Endothelial cell of umbilical vein (primary cell): Measurements from ENCODE around the gene LYPD1. TPM values are rescaled to one million over a fixed set of nuclear protein-coding genes. Genes with fewer than 3 reads are reported as not detected.

Source experiments
- BruUV-seq: library from RNA; stranded (reverse); fragments of 400-500 nt; replicated peaks from 2 replicates; lab custom pipeline; 2021; lab: Mats Ljungman, UMichigan
- CTCF ChIA-PET: fragments of 300-600, 350-600 bp; sonication (Branson Sonifier 250); formaldehyde crosslinking; loops from one replicate; lab custom pipeline; 2021; ENCODE audit warnings: antibody characterized with exemption, inconsistent platforms; lab: Charles Lee
- POLR2A ChIA-PET: fragments of 300-600, 350-600 bp; sonication (Branson Sonifier 250); formaldehyde crosslinking; loops from one replicate; lab custom pipeline; 2021; ENCODE audit warnings: antibody characterized with exemption, inconsistent platforms; lab: Charles Lee
- DNase-seq: peaks from one replicate; pipeline ENCODE4 v3.0.0-alpha.2; 2011; ENCODE audit warnings: low read depth, low spot score
- FAIRE-seq: peaks from 2 replicates; lab custom pipeline; 2011; peaks lifted over from hg19 to GRCh38; lab: Jason Lieb, UNC
- H2AFZ ChIP-seq: 2 replicates; pipeline ENCODE4 v1.6.0; 2012; ENCODE audit warnings: low read depth, low read length, control low read depth, inconsistent platforms
- H3K27ac ChIP-seq: 2 replicates; pipeline ENCODE4 v1.5.1; 2011; ENCODE audit warnings: low read depth, mild to moderate bottlenecking, control low read depth, low read length, moderate library complexity; ENCODE audit not compliant: insufficient read depth
- H3K27me3 ChIP-seq, 2 experiments: 2 replicates each; pipeline versions ENCODE4 v1.6.0 to v1.6.1; 2011; ENCODE audit warnings: low read length in 2 of 2, mixed read lengths in 1 of 2; ENCODE audit not compliant: control insufficient read depth in 2 of 2, insufficient read depth in 2 of 2
- H3K36me3 ChIP-seq, 2 experiments: 2 replicates in 1 of 2; 3 replicates in 1 of 2; pipeline ENCODE4 v1.5.1; 2011; ENCODE audit warnings: low read length in 2 of 2, mild to moderate bottlenecking in 1 of 2, moderate library complexity in 1 of 2; ENCODE audit not compliant: control insufficient read depth in 2 of 2, insufficient read depth in 2 of 2; ENCODE audit errors: extremely low read depth in 1 of 2
- H3K4me1 ChIP-seq: 3 replicates; pipeline ENCODE4 v1.5.1; 2011; ENCODE audit warnings: mild to moderate bottlenecking, low read length; ENCODE audit not compliant: control insufficient read depth, insufficient read depth; ENCODE audit errors: extremely low read depth
- H3K4me2 ChIP-seq: 2 replicates; pipeline ENCODE4 v1.6.1; 2011; ENCODE audit warnings: low read length, control low read depth, mixed read lengths; ENCODE audit not compliant: insufficient read depth
- H3K4me3 ChIP-seq, 3 experiments: fragments of 200-600 bp in 1 of 3; sonication (generic), shearing (Covaris generic) in 1 of 3; replicated peaks in 1 of 3; 2 replicates each; pipeline ENCODE4 v1.5.1; 2011 to 2016; ENCODE audit warnings: control low read depth in 3 of 3, low read length in 3 of 3, mild to moderate bottlenecking in 2 of 3, inconsistent platforms in 1 of 3, low read depth in 1 of 3, moderate library complexity in 1 of 3; ENCODE audit not compliant: insufficient read depth in 1 of 3
- H3K79me2 ChIP-seq: 2 replicates; pipeline ENCODE4 v1.6.0; 2012; ENCODE audit warnings: low read length, inconsistent platforms; ENCODE audit not compliant: control insufficient read depth, insufficient read depth
- H3K9ac ChIP-seq: replicated peaks from 2 replicates; pipeline ENCODE3; 2011; ENCODE audit warnings: low read length, control low read depth; ENCODE audit not compliant: insufficient read depth; ENCODE audit errors: extremely low read depth
- H3K9me1 ChIP-seq: replicated peaks from 3 replicates; pipeline ENCODE4 v1.6.0; 2011; ENCODE audit warnings: mild to moderate bottlenecking, low read length; ENCODE audit not compliant: control insufficient read depth, insufficient read depth; ENCODE audit errors: extremely low read depth
- H3K9me3 ChIP-seq: replicated peaks from 2 replicates; pipeline ENCODE4 v1.5.1; 2012; ENCODE audit warnings: low read length, inconsistent platforms; ENCODE audit not compliant: control insufficient read depth, insufficient read depth
- H4K20me1 ChIP-seq: replicated peaks from 2 replicates; pipeline ENCODE3; 2011; ENCODE audit warnings: mild to moderate bottlenecking, low read length; ENCODE audit not compliant: control insufficient read depth, insufficient read depth; ENCODE audit errors: extremely low read depth
- CTCF ChIP-seq, 2 donors: IDR thresholded peaks; 1 replicate in 1 of 2; 2 replicates in 1 of 2; pipeline ENCODE4 v1.5.1; 2011; ENCODE audit warnings: low read length in 2 of 2, mild to moderate bottlenecking in 2 of 2, moderate library complexity in 2 of 2, control low read depth in 1 of 2, inconsistent platforms in 1 of 2, low read depth in 1 of 2; ENCODE audit not compliant: insufficient read depth in 1 of 2; ENCODE audit errors: extremely low read depth in 1 of 2
- EZH2 ChIP-seq: IDR thresholded peaks from 2 replicates; pipeline ENCODE4 v1.6.1; 2012; ENCODE audit warnings: borderline replicate concordance, low read depth, mild to moderate bottlenecking, moderate library complexity, low read length, inconsistent platforms; ENCODE audit not compliant: severe bottlenecking
- FOS ChIP-seq: IDR thresholded peaks from 2 replicates; pipeline ENCODE4 v1.6.1; 2011; ENCODE audit warnings: mild to moderate bottlenecking, low read length, moderate library complexity, borderline replicate concordance; ENCODE audit not compliant: insufficient read depth
- GATA2 ChIP-seq: IDR thresholded peaks from 2 replicates; pipeline ENCODE4 v1.7.0; 2011; ENCODE audit warnings: low read depth, mild to moderate bottlenecking, moderate library complexity, mixed read lengths, low read length; ENCODE audit not compliant: insufficient read length, insufficient read depth
- MAX ChIP-seq: IDR thresholded peaks from 2 replicates; pipeline ENCODE4 v1.6.1; 2011; ENCODE audit not compliant: insufficient read depth, insufficient read length
- MYC ChIP-seq: IDR thresholded peaks from one replicate; pipeline ENCODE4 v1.6.1; 2011; ENCODE audit warnings: mild to moderate bottlenecking, low read depth, low read length
- POLR2AphosphoS5 ChIP-seq: IDR thresholded peaks from 2 replicates; pipeline ENCODE4 v1.6.1; 2012; ENCODE audit warnings: low read depth, mild to moderate bottlenecking, control low read depth, low read length, moderate library complexity; ENCODE audit not compliant: insufficient read depth
- dilution Hi-C: fragments of 300-500 bp; cut with MboI; formaldehyde crosslinking; loops from one replicate; pipeline ENCODE4 v1.15.0; 2019; ENCODE audit warnings: low sequenced_read_pairs; ENCODE audit not compliant: extremely low pct_ligation_motif_present
- intact Hi-C: fragments of 100-400 bp; cut with micrococcal nuclease; formaldehyde crosslinking; loops from one replicate; pipeline ENCODE4 v1.10.0; 2022
- polyA plus RNA-seq, 4 experiments: library from polyadenylated mRNA; depleted of rRNA in 3 of 4; stranded (reverse) in 3 of 4; unstranded in 1 of 4; fragments of >200 nt; gene quantifications; 2 replicates each; pipeline versions ENCODE4 v1.2.1 to v1.2.3, GENCODE V29; 2011 to 2012; ENCODE audit warnings: missing spikeins in 1 of 4
- total RNA-seq: library from RNA; stranded (reverse); gene quantifications from 2 replicates; pipeline ENCODE4 v1.2.3, GENCODE V29; 2021

Gene LYPD1
- total and polyA plus RNA-seq, 2 donors (not counting 3 experiments of a cell fraction or from before 2014, with no cell fraction given): 76.6 to 105 TPM

GRCh38 chr2:132606649-132607048, 63.4 kb downstream of the LYPD1 start:
- no peak overlapping the region for H3K4me3 ChIP-seq
- intact Hi-C loops (no loop called here), dilution Hi-C loops (no loop called here)
- H3K79me2 ChIP-seq: no peaks in the 10 kb centered on the region
- FAIRE-seq (no peak), DNase-seq (no peak)
- no peaks in the 10 kb centered on the region for H3K36me3 ChIP-seq
- no peaks in the 10 kb centered on the region for H3K9me3 ChIP-seq
- no peaks in the 10 kb centered on the region for H4K20me1 ChIP-seq
- no peaks in the 10 kb centered on the region for H3K27me3 ChIP-seq
- no TSS peak for BruUV-seq
- no peaks in the 10 kb centered on the region for H3K4me1 ChIP-seq
- H2AFZ ChIP-seq: no peak overlapping the region
- no peak overlapping the region for H3K4me2 ChIP-seq
- no peak for TF ChIP-seq CTCF (IDR thresholded peaks at IDR 0.05; ENCODE audit: extremely low read depth in 1 of 2, insufficient read depth in 1 of 2, low read depth in 1 of 2, low read length in 2 of 2)
- no peak for TF ChIP-seq FOS
- TF ChIP-seq POLR2AphosphoS5: no peak
- CTCF ChIA-PET: no interaction called here
- H3K9ac ChIP-seq: no peak overlapping the region
- H3K9me1 ChIP-seq: no peaks in the 10 kb centered on the region
- H3K27ac ChIP-seq: no peak overlapping the region
- POLR2A ChIA-PET: no interaction called here

GRCh38 chr2:132605236-132606180, 64.5 kb downstream of the LYPD1 start:
- Histone ChIP-seq H3K9ac (no peak overlapping the region), H3K9me1 (no peaks in the 10 kb centered on the region), H4K20me1 (no peaks in the 10 kb centered on the region), H3K4me3 (no peak overlapping the region), H3K36me3 (no peaks in the 10 kb centered on the region), H3K4me2 (no peak overlapping the region), H3K27me3 (no peaks in the 10 kb centered on the region), H3K9me3 (no peaks in the 10 kb centered on the region), H2AFZ (no peak overlapping the region), H3K4me1 (no peaks in the 10 kb centered on the region), H3K79me2 (no peaks in the 10 kb centered on the region), H3K27ac (no peak overlapping the region)
- CTCF ChIA-PET: no interaction called here
- intact Hi-C loops: no loop called here
- BruUV-seq: no TSS peak
- no peak for FAIRE-seq
- TF ChIP-seq MYC (no peak), GATA2 (no peak), EZH2 (no peak), MAX (no peak)
- dilution Hi-C loops: no loop called here
- POLR2A ChIA-PET: no interaction called here
- DNase-seq: no peak
